Stimulated activated CD8-positive, alpha-beta memory T cell treated with anti-CD3 and anti-CD28 coated beads, Interleukin-4, amount 100 ng/mL, for 4 hours (primary cell): ENCODE results near the gene SLC23A3.
A peak's percentile ranks its signal among the peaks of the same experiment; 100 is the strongest.

Experiments
- DNase-seq, 2 donors: peaks; one replicate each; pipeline ENCODE4 v3.0.0-alpha.2; 2020; ENCODE audit warnings: low read depth in 2 of 2, low spot score in 1 of 2

Gene SLC23A3

GRCh38 chr2:219155054-219155644 is 14.7 kb downstream of the SLC23A3 start:
- DNase-seq: no peak

GRCh38 chr2:219149667-219150066 is 20.2 kb downstream of the SLC23A3 start:
- DNase-seq: no peak

- DNase-seq: no peak
Observed at GRCh38 chr2:219142329-219142728, 27.5 kb downstream of the SLC23A3 start.

- no peak for DNase-seq
Observed at GRCh38 chr2:219140722-219141121, 29.1 kb downstream of the SLC23A3 start.

GRCh38 chr2:219133976-219134375 is 35.9 kb downstream of the SLC23A3 start:
- DNase-seq: no peak

GRCh38 chr2:219131744-219132143 is 38.1 kb downstream of the SLC23A3 start:
- no peak for DNase-seq

- DNase-seq: no peak
Observed at GRCh38 chr2:219131327-219131726, 38.5 kb downstream of the SLC23A3 start.

- DNase-seq: no peak
Observed at GRCh38 chr2:219129589-219129988, 40.2 kb downstream of the SLC23A3 start.

GRCh38 chr2:219128396-219128795 is 41.4 kb downstream of the SLC23A3 start:
- DNase-seq: no peak

GRCh38 chr2:219127037-219127635 is 42.7 kb downstream of the SLC23A3 start:
- DNase-seq: no peak

- DNase-seq: no peak
Observed at GRCh38 chr2:219126555-219126954, 43.3 kb downstream of the SLC23A3 start.

- no peak for DNase-seq
Observed at GRCh38 chr2:219125886-219126270, 44.0 kb downstream of the SLC23A3 start.

GRCh38 chr2:219125225-219125885 is 44.5 kb downstream of the SLC23A3 start:
- DNase-seq: no peak

GRCh38 chr2:219124381-219125110 is 45.3 kb downstream of the SLC23A3 start:
- DNase-seq: peak; percentile 2 to 14

GRCh38 chr2:219123356-219124135 is 46.3 kb downstream of the SLC23A3 start:
- no peak for DNase-seq

GRCh38 chr2:219122202-219122980 is 47.4 kb downstream of the SLC23A3 start:
- DNase-seq: no peak

GRCh38 chr2:219120082-219120481 is 49.7 kb downstream of the SLC23A3 start:
- DNase-seq: no peak

- peak; percentile 16 to 44 for DNase-seq
Observed at GRCh38 chr2:219119422-219120043, 50.3 kb downstream of the SLC23A3 start.

GRCh38 chr2:219118504-219118903 is 51.3 kb downstream of the SLC23A3 start:
- DNase-seq: no peak
